K562 (cell line): ENCODE measurements around the gene SMIM13. TPM values are rescaled to one million over a fixed set of nuclear protein-coding genes. Genes with fewer than 3 reads are reported as not detected.

Source experiments
- ATAC-seq: fragments of 200-7000 bp; cut with Tn5 transposase; 3 replicates; pipeline ENCODE4 v1.9.1; 2020; ENCODE audit warnings: moderate library complexity
- BruUV-seq: library from RNA; stranded (reverse); fragments of 400-500 nt; replicated peaks from 2 replicates; lab custom pipeline; 2021; lab: Mats Ljungman, UMichigan
- CTCF ChIA-PET: fragments of 300-600 bp; formaldehyde crosslinking; extraction: SDS; loops from one replicate; lab custom pipeline; 2021; ENCODE audit warnings: low intra/inter-chr PET ratio; lab: Yijun Ruan, JAX
- POLR2A ChIA-PET: fragments of 300-600, 350-650 bp; sonication (Branson Sonifier 250); formaldehyde crosslinking; extraction: SDS; loops from one replicate; lab custom pipeline; 2021; ENCODE audit warnings: antibody characterized with exemption, inconsistent platforms; lab: Yijun Ruan, JAX
- DNase-seq, 4 experiments: peaks; one replicate each; pipeline versions ENCODE4 v3.0.0 to v3.0.0-alpha.2; 2011 to 2018; ENCODE audit warnings: low spot score in 3 of 4, mixed read lengths in 3 of 4; ENCODE audit errors: extremely low read depth in 1 of 4
- FAIRE-seq: peaks from 2 replicates; lab custom pipeline; 2011; peaks lifted over from hg19 to GRCh38; lab: Jason Lieb, UNC
- H2AFZ ChIP-seq: 2 replicates; pipeline ENCODE4 v1.6.0; 2011; ENCODE audit warnings: low read depth, low read length, control low read depth, inconsistent platforms
- H3K27ac ChIP-seq: fragments of 200-600 bp; 3 replicates; pipeline ENCODE4 v1.8.0; 2011; ENCODE audit warnings: low read depth, mild to moderate bottlenecking, control low read depth, inconsistent platforms, low read length, moderate library complexity, mixed read lengths; ENCODE audit errors: extremely low read depth
- H3K27me3 ChIP-seq, 2 experiments: fragments of 300-600 bp in 1 of 2; 2 replicates in 1 of 2; 3 replicates in 1 of 2; pipeline versions ENCODE4 v1.6.0 to v1.8.0; 2011; ENCODE audit warnings: inconsistent platforms in 2 of 2, low read length in 2 of 2, mild to moderate bottlenecking in 1 of 2, mixed read lengths in 1 of 2, moderate library complexity in 1 of 2; ENCODE audit not compliant: control insufficient read depth in 2 of 2, insufficient read depth in 2 of 2
- H3K36me3 ChIP-seq: fragments of 300-600 bp; 3 replicates; pipeline ENCODE4 v1.8.0; 2011; ENCODE audit warnings: mild to moderate bottlenecking, low read length, inconsistent platforms; ENCODE audit not compliant: control insufficient read depth, insufficient read depth
- H3K4me1 ChIP-seq, 2 experiments: fragments of 200-600 bp in 1 of 2; replicated peaks in 1 of 2; 2 replicates in 1 of 2; 3 replicates in 1 of 2; pipeline versions ENCODE4 v1.5.1 to v1.8.0; 2011; ENCODE audit warnings: inconsistent platforms in 2 of 2, low read length in 2 of 2, mild to moderate bottlenecking in 1 of 2, mixed read lengths in 1 of 2, moderate library complexity in 1 of 2; ENCODE audit not compliant: control insufficient read depth in 2 of 2, insufficient read depth in 2 of 2
- H3K4me2 ChIP-seq: 2 replicates; pipeline ENCODE4 v1.6.1; 2011; ENCODE audit warnings: low read length, control low read depth, inconsistent platforms, mixed read lengths; ENCODE audit not compliant: insufficient read depth
- H3K4me3 ChIP-seq: fragments of 200-600 bp; sonication (generic), shearing (Covaris generic); 2 replicates; pipeline ENCODE4 v1.5.1; 2016; ENCODE audit warnings: control low read depth, inconsistent platforms
- H3K79me2 ChIP-seq: fragments of 200-600 bp; 3 replicates; pipeline ENCODE4 v1.8.0; 2011; ENCODE audit warnings: low read length, inconsistent platforms; ENCODE audit not compliant: control insufficient read depth, insufficient read depth
- H3K9ac ChIP-seq, 2 experiments: 2 replicates each; pipeline versions ENCODE4 v1.6.0 to v1.6.1; 2011; ENCODE audit warnings: low read depth in 2 of 2, low read length in 2 of 2, control low read depth in 1 of 2, inconsistent platforms in 1 of 2, mild to moderate bottlenecking in 1 of 2, mixed read lengths in 1 of 2; ENCODE audit not compliant: insufficient read depth in 1 of 2
- H3K9me1 ChIP-seq: one replicate; pipeline ENCODE4 v1.6.0; 2011; ENCODE audit warnings: inconsistent platforms, mild to moderate bottlenecking, low read length, moderate library complexity; ENCODE audit not compliant: control insufficient read depth, insufficient read depth
- H3K9me3 ChIP-seq: replicated peaks from 2 replicates; pipeline ENCODE4 v1.5.1; 2011; ENCODE audit warnings: low read depth, low read length, inconsistent platforms; ENCODE audit not compliant: control insufficient read depth, insufficient read depth
- H4K20me1 ChIP-seq: replicated peaks from 2 replicates; pipeline ENCODE4 v1.6.1; 2011; ENCODE audit warnings: low read length, inconsistent platforms, mixed read lengths; ENCODE audit not compliant: control insufficient read depth, insufficient read depth
- CCAR2 ChIP-seq: fragments of 200-400 bp; formaldehyde crosslinking; IDR thresholded peaks from 2 replicates; pipeline ENCODE4 v1.6.1; 2017; ENCODE audit warnings: mild to moderate bottlenecking, low read depth, low read length
- PTRF ChIP-seq: fragments of 450-650 bp; IDR thresholded peaks from 2 replicates; pipeline ENCODE4 v1.6.1; 2016; ENCODE audit warnings: mild to moderate bottlenecking, missing genetic modification characterization, missing compliant biosample characterization
- TAF9B ChIP-seq: fragments of 450-650 bp; IDR thresholded peaks from 2 replicates; pipeline ENCODE4 v1.6.1; 2018; ENCODE audit warnings: mild to moderate bottlenecking; ENCODE audit not compliant: partially characterized antibody
- ZC3H11A ChIP-seq: IDR thresholded peaks from 2 replicates; pipeline ENCODE4 v1.6.1; 2012; ENCODE audit warnings: low read depth, low read length, improper control_type of control experiment
- ZC3H4 ChIP-seq: sonication (generic); formaldehyde crosslinking; IDR thresholded peaks from 2 replicates; pipeline ENCODE4 v1.9.0; 2021; ENCODE audit warnings: missing genetic modification reagents, borderline replicate concordance
- in situ Hi-C: fragments of 300-500 bp; cut with MboI; formaldehyde crosslinking; loops from 4 replicates; pipeline ENCODE4 v1.15.0; 2018; ENCODE audit warnings: inconsistent platforms, mixed read lengths
- intact Hi-C: fragments of 100-400 bp; cut with micrococcal nuclease; formaldehyde crosslinking; loops from 2 replicates; pipeline ENCODE4 v1.14.2; 2022
- polyA plus RNA-seq, 8 experiments: library from polyadenylated mRNA; depleted of rRNA in 4 of 8; stranded (reverse) in 5 of 8; unstranded in 3 of 8; fragments of >200 nt; fragmentation: Nextera tagmentation in 2 of 8; fragmentation: Illumina TruSeq in 1 of 8; extraction: Ambion mirVana in 2 of 8; extraction: Trizol in 1 of 8; gene quantifications; 2 replicates each; pipeline versions ENCODE4 v1.2.1 to v1.2.3, GENCODE V29; 2011 to 2014; ENCODE audit warnings: inconsistent platforms in 1 of 8, missing spikeins in 1 of 8
- total RNA-seq, 7 experiments: library from RNA; depleted of rRNA in 6 of 7; stranded (reverse); fragments of >200 nt in 6 of 7; fragmentation: Illumina TruSeq in 2 of 7; extraction: Trizol in 2 of 7; gene quantifications; 2 replicates each; pipeline versions ENCODE4 v1.2.1 to v1.2.3, GENCODE V29; 2011 to 2021; ENCODE audit warnings: low replicate concordance in 1 of 7
- TF ChIP-seq, protein P1 (sequence below): fragments of 450-650 bp; IDR thresholded peaks from 2 replicates; pipeline ENCODE4 v1.6.1; 2016; ENCODE audit warnings: low read depth

SMIM13 gene
- total and polyA plus RNA-seq, 9 of the 15 experiments (the other 6 are each of a cell fraction or from before 2014, with no cell fraction given), result 5.5 to 24.8 (median 11.7) TPM

DNA sequence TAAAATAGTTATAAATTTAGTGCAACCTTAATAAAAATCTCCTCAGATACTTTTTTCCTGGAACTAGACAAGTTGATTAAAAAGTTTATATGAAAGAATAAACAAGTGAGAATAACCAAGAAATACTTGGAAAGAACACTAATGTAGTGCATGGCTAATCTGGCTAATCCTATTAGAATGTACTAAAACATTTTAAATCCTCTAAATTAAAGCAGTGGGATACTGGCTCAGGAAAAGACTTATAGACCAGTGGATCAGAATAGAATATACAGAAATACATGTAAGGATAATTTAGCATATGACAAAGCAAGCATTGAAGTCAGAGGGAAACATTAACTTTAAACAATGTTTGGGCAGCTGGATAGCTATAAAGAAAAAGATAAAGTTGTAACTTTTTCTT is 58.9 kb downstream of the SMIM13 start:
- BruUV-seq, result no TSS peak
- no peak for FAIRE-seq

More for the DNA sequence above, 58.9 kb downstream of the SMIM13 start:
- Histone ChIP-seq H3K4me1 (no peaks in the 10 kb centered on the region; a peak in 2 of 5 replicates), H3K9ac (no peak overlapping the region), H3K9me3 (no peaks in the 10 kb centered on the region), H3K79me2 (no peaks in the 10 kb centered on the region), H3K27ac (no peak overlapping the region), H2AFZ (no peak overlapping the region), H3K9me1 (no peaks in the 10 kb centered on the region), H3K36me3 (no peaks in the 10 kb centered on the region), H4K20me1 (no peaks in the 10 kb centered on the region), H3K27me3 (peaks cover 0 to 14% of the 10 kb centered on the region in 2 experiments; a peak in 1 of 5 replicates), H3K4me2 (no peak overlapping the region), H3K4me3 (no peak overlapping the region)
- POLR2A ChIA-PET, result no interaction called here
- no peak for TF ChIP-seq CCAR2
- TF ChIP-seq ZC3H11A, result no peak
- TF ChIP-seq, protein P1, sequence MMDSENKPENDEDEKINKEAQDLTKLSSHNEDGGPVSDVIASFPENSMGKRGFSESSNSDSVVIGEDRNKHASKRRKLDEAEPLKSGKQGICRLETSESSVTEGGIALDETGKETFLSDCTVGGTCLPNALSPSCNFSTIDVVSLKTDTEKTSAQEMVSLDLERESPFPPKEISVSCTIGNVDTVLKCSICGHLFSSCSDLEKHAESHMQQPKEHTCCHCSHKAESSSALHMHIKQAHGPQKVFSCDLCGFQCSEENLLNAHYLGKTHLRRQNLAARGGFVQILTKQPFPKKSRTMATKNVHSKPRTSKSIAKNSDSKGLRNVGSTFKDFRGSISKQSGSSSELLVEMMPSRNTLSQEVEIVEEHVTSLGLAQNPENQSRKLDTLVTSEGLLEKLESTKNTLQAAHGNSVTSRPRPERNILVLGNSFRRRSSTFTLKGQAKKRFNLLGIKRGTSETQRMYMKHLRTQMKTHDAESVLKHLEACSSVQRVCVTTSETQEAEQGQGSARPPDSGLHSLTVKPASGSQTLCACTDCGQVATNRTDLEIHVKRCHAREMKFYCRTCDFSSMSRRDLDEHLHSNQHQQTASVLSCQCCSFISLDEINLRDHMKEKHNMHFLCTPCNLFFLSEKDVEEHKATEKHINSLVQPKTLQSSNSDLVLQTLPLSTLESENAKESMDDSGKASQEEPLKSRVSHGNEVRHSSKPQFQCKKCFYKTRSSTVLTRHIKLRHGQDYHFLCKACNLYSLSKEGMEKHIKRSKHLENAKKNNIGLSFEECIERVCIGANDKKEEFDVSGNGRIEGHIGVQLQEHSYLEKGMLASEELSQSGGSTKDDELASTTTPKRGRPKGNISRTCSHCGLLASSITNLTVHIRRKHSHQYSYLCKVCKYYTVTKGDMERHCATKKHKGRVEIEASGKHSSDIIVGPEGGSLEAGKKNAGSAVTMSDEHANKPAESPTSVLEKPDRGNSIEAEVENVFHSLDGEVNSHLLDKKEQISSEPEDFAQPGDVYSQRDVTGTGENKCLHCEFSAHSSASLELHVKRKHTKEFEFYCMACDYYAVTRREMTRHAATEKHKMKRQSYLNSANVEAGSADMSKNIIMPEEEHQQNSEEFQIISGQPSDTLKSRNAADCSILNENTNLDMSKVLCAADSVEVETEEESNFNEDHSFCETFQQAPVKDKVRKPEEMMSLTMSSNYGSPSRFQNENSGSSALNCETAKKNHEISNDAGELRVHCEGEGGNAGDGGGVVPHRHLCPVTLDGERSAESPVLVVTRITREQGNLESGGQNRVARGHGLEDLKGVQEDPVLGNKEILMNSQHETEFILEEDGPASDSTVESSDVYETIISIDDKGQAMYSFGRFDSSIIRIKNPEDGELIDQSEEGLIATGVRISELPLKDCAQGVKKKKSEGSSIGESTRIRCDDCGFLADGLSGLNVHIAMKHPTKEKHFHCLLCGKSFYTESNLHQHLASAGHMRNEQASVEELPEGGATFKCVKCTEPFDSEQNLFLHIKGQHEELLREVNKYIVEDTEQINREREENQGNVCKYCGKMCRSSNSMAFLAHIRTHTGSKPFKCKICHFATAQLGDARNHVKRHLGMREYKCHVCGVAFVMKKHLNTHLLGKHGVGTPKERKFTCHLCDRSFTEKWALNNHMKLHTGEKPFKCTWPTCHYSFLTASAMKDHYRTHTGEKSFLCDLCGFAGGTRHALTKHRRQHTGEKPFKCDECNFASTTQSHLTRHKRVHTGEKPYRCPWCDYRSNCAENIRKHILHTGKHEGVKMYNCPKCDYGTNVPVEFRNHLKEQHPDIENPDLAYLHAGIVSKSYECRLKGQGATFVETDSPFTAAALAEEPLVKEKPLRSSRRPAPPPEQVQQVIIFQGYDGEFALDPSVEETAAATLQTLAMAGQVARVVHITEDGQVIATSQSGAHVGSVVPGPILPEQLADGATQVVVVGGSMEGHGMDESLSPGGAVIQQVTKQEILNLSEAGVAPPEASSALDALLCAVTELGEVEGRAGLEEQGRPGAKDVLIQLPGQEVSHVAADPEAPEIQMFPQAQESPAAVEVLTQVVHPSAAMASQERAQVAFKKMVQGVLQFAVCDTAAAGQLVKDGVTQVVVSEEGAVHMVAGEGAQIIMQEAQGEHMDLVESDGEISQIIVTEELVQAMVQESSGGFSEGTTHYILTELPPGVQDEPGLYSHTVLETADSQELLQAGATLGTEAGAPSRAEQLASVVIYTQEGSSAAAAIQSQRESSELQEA, result no peak
- no peak for TF ChIP-seq TAF9B
- no peak for TF ChIP-seq PTRF (tag)
- no peak for TF ChIP-seq ZC3H4 (CRISPR knock-in tag)
- CTCF ChIA-PET, result no interaction called here
- in situ Hi-C loops, result no loop called here
- ATAC-seq, result no peak
- no peak for DNase-seq
- intact Hi-C loops, result no loop called here
